AG09309 (cell line): ENCODE results near the gene MARCHF3.

Source experiments
- DNase-seq: peaks from one replicate; pipeline ENCODE4 v3.0.0-alpha.2; 2010; ENCODE audit warnings: low read depth
- H3K4me3 ChIP-seq: 2 replicates; pipeline ENCODE4 v1.5.1; 2011; ENCODE audit warnings: mild to moderate bottlenecking, low read depth, low read length, moderate library complexity; ENCODE audit not compliant: control insufficient read depth
- TF ChIP-seq, protein P1 (sequence below): IDR thresholded peaks from 2 replicates; pipeline ENCODE4 v1.5.1; 2011; ENCODE audit warnings: mild to moderate bottlenecking, low read depth, low read length, inconsistent platforms; ENCODE audit not compliant: insufficient read depth, control insufficient read depth; ENCODE audit errors: missing control alignments

The MARCHF3 gene

DNA sequence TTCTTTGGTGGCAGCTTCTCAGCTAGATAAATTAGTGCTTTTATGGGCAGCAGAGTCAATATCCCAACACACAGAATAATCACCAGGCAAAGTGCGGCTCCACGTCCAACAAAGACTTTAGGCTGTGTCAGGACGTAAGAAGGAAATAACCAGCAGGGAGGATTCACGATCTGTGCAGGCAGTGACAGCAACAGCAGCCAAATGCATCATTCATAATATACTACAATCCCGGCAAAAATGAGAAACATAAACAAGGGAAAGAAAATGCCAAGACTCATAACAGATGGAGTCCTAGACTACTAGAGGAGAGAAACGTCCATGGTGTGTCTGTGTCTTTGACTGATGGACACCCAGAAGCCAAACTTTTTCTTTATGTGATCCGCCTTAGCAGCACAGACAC is 152.8 kb downstream of the MARCHF3 start:
- H3K4me3 ChIP-seq, result no peak overlapping the region
- TF ChIP-seq, protein P1, sequence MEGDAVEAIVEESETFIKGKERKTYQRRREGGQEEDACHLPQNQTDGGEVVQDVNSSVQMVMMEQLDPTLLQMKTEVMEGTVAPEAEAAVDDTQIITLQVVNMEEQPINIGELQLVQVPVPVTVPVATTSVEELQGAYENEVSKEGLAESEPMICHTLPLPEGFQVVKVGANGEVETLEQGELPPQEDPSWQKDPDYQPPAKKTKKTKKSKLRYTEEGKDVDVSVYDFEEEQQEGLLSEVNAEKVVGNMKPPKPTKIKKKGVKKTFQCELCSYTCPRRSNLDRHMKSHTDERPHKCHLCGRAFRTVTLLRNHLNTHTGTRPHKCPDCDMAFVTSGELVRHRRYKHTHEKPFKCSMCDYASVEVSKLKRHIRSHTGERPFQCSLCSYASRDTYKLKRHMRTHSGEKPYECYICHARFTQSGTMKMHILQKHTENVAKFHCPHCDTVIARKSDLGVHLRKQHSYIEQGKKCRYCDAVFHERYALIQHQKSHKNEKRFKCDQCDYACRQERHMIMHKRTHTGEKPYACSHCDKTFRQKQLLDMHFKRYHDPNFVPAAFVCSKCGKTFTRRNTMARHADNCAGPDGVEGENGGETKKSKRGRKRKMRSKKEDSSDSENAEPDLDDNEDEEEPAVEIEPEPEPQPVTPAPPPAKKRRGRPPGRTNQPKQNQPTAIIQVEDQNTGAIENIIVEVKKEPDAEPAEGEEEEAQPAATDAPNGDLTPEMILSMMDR, result no peak
- DNase-seq, result no peak

GRCh38 chr5:126875303-126875785 is 155.0 kb downstream of the MARCHF3 start:
- TF ChIP-seq, protein P1, result no peak
- no peak overlapping the region for H3K4me3 ChIP-seq
- DNase-seq, result no peak

DNA sequence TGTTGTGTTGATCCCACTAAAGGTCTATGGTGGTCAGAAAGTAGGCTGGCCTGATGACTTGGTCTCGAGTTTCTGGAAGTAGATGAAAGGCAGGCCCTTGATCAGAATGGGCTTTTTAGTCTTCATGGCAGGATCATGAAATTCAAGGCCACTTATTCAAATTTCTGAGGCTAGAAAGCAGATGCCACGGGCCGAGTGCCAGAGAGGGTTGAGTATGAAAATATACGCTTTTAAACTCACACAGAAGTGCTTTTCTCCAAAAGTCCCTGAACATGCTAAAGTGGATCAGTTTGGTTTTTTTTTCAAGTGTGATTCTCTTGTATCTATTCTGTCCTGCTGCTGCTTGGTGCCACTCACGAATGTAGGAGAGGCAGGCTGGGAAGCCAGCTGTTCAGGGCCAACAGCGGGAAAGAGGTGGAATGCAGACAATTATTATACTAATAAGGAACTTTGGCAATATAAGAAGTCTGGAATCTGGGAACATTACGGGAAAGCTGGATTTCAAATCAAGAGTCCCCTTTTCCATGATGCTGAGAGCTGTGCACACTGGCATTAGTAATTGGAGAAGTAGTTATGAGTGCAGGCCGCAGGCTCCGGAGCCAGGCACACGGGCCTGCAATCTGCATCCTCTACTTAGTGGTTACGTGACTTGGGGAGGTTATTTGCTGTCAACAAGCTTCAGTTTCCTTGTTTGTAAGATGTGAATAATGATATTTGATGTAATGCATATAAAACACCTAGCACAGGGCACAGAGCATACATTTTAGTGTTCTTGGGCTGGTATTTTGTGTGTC is 157.6 kb downstream of the MARCHF3 start:
- DNase-seq, result no peak
- TF ChIP-seq, protein P1, result no peak
- no peak overlapping the region for H3K4me3 ChIP-seq

- no peak for DNase-seq
- H3K4me3 ChIP-seq, result no peak overlapping the region
- TF ChIP-seq, protein P1, result no peak
Observed at GRCh38 chr5:126871441-126871840, 158.9 kb downstream of the MARCHF3 start.

- no peak overlapping the region for H3K4me3 ChIP-seq
Observed at GRCh38 chr5:126869005-126869451, 161.3 kb downstream of the MARCHF3 start.

GRCh38 chr5:126868338-126869004 is 161.9 kb downstream of the MARCHF3 start:
- no peak for DNase-seq
- H3K4me3 ChIP-seq, result no peak overlapping the region
- TF ChIP-seq, protein P1, result no peak

More at GRCh38 chr5:126869005-126869451, 161.3 kb downstream of the MARCHF3 start:
- TF ChIP-seq, protein P1, result no peak
- no peak for DNase-seq
